ENCODE measurements around the gene CNR1.
A peak's percentile ranks its signal among the peaks of the same experiment; 100 is the strongest.

CNR1 gene

GRCh38 chr6:88171312-88171711 is 5.2 kb upstream of the CNR1 start:
- Histone ChIP-seq H3K9ac (ENCODE audit: low read length) (no peak overlapping the region), H3K4me3 (ENCODE audit: low read depth, low read length, poor library complexity, severe bottlenecking) (no peak overlapping the region), H4K20me1 (ENCODE audit: insufficient read depth, low read length) (no peaks in the 10 kb centered on the region), H3K9me2 (ENCODE audit: low read depth, low read length) (no peaks in the 10 kb centered on the region), H3K4me2 (ENCODE audit: low read length) (no peak overlapping the region), H3K9me3 (ENCODE audit: low read length) (no peaks in the 10 kb centered on the region), H2AFZ (ENCODE audit: low read length) (no peak overlapping the region), H3K36me3 (ENCODE audit: insufficient read depth, low read length) (peaks cover 5% of the 10 kb centered on the region; the same call in 1 of the 2 replicates), H3K27ac (ENCODE audit: low read depth, low read length, poor library complexity, severe bottlenecking) (no peak overlapping the region), H3F3A (ENCODE audit: insufficient read depth, low read length) (no peaks in the 10 kb centered on the region), H3K79me2 (ENCODE audit: insufficient read depth, low read length) (no peaks in the 10 kb centered on the region), H3K4me1 (ENCODE audit: insufficient read depth, low read length, severe bottlenecking) (peaks cover 39% of the 10 kb centered on the region), H3K27me3 (ENCODE audit: insufficient read depth, low read length) (no peaks in the 10 kb centered on the region)
- TF ChIP-seq EZH2 (IDR thresholded peaks at IDR 0.05; ENCODE audit: borderline replicate concordance, low read length): no peak
- TF ChIP-seq, protein P1, sequence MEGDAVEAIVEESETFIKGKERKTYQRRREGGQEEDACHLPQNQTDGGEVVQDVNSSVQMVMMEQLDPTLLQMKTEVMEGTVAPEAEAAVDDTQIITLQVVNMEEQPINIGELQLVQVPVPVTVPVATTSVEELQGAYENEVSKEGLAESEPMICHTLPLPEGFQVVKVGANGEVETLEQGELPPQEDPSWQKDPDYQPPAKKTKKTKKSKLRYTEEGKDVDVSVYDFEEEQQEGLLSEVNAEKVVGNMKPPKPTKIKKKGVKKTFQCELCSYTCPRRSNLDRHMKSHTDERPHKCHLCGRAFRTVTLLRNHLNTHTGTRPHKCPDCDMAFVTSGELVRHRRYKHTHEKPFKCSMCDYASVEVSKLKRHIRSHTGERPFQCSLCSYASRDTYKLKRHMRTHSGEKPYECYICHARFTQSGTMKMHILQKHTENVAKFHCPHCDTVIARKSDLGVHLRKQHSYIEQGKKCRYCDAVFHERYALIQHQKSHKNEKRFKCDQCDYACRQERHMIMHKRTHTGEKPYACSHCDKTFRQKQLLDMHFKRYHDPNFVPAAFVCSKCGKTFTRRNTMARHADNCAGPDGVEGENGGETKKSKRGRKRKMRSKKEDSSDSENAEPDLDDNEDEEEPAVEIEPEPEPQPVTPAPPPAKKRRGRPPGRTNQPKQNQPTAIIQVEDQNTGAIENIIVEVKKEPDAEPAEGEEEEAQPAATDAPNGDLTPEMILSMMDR (IDR thresholded peaks at IDR 0.05; ENCODE audit: low read length): no peak

DNA sequence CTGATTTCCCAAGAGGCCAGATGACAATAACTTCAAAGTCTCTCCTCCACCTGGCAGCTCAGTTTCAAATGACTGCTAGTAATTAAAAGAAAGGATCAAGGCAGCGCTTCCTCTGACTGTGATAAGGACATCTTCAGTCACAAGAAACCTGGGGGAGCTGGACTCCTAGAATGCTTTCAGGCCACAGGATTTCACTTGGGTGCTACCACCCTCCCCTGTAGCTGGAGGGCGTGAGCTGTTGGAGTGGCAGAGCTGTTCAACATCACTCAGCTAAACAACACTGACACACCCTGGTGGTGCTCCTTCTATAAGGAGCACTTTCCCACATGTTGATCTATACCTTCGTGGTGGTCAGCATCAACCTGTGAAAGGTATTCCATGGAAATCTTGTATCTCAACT is 2.2 kb upstream of the CNR1 start:
- H3K27ac ChIP-seq (ENCODE audit: low read depth, low read length, poor library complexity, severe bottlenecking): peak overlapping the region; percentile 74
- peaks cover 24% of the 10 kb centered on the region for H3K79me2 ChIP-seq (ENCODE audit: insufficient read depth, low read length)
- H3K36me3 ChIP-seq (ENCODE audit: insufficient read depth, low read length): no peaks in the 10 kb centered on the region; the same call in 1 of the 2 replicates
- no peaks in the 10 kb centered on the region for H3F3A ChIP-seq (ENCODE audit: insufficient read depth, low read length)
- no peak overlapping the region for H2AFZ ChIP-seq (ENCODE audit: low read length)
- no peaks in the 10 kb centered on the region for H3K9me3 ChIP-seq (ENCODE audit: low read length)
- H3K9me2 ChIP-seq (ENCODE audit: low read depth, low read length): no peaks in the 10 kb centered on the region
- peak overlapping the region; percentile 83 for H3K4me3 ChIP-seq (ENCODE audit: low read depth, low read length, poor library complexity, severe bottlenecking)
- H3K4me1 ChIP-seq (ENCODE audit: insufficient read depth, low read length, severe bottlenecking): peaks cover 34% of the 10 kb centered on the region
- H3K9ac ChIP-seq (ENCODE audit: low read length): peak overlapping the region; percentile 90
- H3K4me2 ChIP-seq (ENCODE audit: low read length): peak overlapping the region; percentile 83; the same call in 1 of the 2 replicates
- TF ChIP-seq, protein P1 (IDR thresholded peaks at IDR 0.05; ENCODE audit: low read length): peak; percentile 63
- TF ChIP-seq EZH2 (IDR thresholded peaks at IDR 0.05; ENCODE audit: borderline replicate concordance, low read length): no peak
- H3K27me3 ChIP-seq (ENCODE audit: insufficient read depth, low read length): no peaks in the 10 kb centered on the region
- H4K20me1 ChIP-seq (ENCODE audit: insufficient read depth, low read length): no peaks in the 10 kb centered on the region

DNA sequence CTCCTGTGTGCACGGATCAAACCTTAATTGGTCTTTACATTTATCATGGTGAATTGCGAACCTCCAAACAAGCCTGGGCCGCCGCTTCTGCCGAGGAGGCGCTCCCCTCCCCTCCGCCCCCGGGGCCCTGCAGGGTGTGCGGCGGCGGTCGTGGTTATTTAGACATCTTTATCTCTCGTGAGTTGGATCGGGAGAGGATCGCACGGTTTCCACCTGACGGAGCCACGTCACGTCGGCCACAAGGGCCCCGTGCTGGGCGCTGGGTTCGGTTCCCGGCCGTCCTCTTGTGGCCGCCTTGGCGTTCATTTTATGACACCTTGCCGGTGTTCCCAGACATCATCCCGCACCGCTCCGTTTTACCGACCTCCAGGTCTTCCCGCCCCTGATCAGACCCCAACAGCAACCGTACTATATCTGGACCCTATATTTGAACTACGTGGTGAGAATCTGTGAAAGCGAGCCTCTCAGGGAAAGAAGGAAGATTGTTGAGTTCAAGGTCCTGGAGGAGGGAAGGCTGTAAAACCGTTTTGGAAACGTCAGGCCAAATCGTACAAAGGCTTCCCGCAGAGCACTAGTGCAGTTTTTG is 1.3 kb upstream of the CNR1 start:
- Histone ChIP-seq H3K79me2 (ENCODE audit: insufficient read depth, low read length) (peaks cover 33% of the 10 kb centered on the region), H2AFZ (ENCODE audit: low read length) (no peak overlapping the region), H3K36me3 (ENCODE audit: insufficient read depth, low read length) (no peaks in the 10 kb centered on the region; the same call in 1 of the 2 replicates), H3K4me2 (ENCODE audit: low read length) (peak overlapping the region; percentile 83), H3K9me3 (ENCODE audit: low read length) (no peaks in the 10 kb centered on the region), H3F3A (ENCODE audit: insufficient read depth, low read length) (no peaks in the 10 kb centered on the region), H3K9ac (ENCODE audit: low read length) (peak overlapping the region; percentile 90), H3K4me1 (ENCODE audit: insufficient read depth, low read length, severe bottlenecking) (peaks cover 43% of the 10 kb centered on the region), H3K27me3 (ENCODE audit: insufficient read depth, low read length) (no peaks in the 10 kb centered on the region), H3K4me3 (ENCODE audit: low read depth, low read length, poor library complexity, severe bottlenecking) (peak overlapping the region; percentile 83), H3K27ac (ENCODE audit: low read depth, low read length, poor library complexity, severe bottlenecking) (peak overlapping the region; percentile 74), H4K20me1 (ENCODE audit: insufficient read depth, low read length) (no peaks in the 10 kb centered on the region), H3K9me2 (ENCODE audit: low read depth, low read length) (no peaks in the 10 kb centered on the region)
- TF ChIP-seq, protein P1 (IDR thresholded peaks at IDR 0.05; ENCODE audit: low read length): no peak; the same call in 1 of the 2 replicates
- TF ChIP-seq EZH2 (IDR thresholded peaks at IDR 0.05; ENCODE audit: borderline replicate concordance, low read length): no peak

Data from OCI-LY1 (cell line).